Activated CD4-positive, alpha-beta T cell treated with anti-CD3 and anti-CD28 coated beads for 48 hours (primary cell): ENCODE measurements around the gene POLG.
"Not testable (repeated sequence)": the region's sequence is repeated elsewhere in the genome, so short reads cannot be mapped to it uniquely, and the experiment has no call there.

Experiments
- DNase-seq: peaks from one replicate; pipeline ENCODE4 v3.0.0-alpha.2; 2020

The POLG gene

GRCh38 chr15:89323825-89324224 is 10.8 kb downstream of the POLG start:
- no peak for DNase-seq

GRCh38 chr15:89322822-89323221 is 11.8 kb downstream of the POLG start:
- no peak for DNase-seq

- DNase-seq: no peak
Observed at GRCh38 chr15:89321521-89322410, 12.9 kb downstream of the POLG start.

DNA sequence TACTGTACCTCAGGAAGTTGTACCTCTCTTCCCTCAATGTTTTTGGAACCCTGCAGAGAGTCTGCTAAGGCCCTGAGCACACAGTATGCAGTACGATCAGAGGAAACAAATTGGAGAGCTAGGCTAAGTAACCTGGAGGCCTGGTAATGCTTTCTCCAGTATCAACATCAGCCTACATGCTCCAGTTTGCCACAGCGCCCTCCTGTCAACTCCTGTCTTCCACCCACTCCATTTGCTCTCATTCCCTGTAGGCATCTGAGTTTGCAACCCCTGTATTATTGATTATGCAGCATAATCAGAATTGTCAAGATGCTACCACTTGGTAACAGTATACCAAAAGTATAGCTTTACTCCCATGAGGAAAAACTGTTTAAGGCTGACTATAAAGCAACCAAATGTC is 14.4 kb downstream of the POLG start:
- no peak for DNase-seq

DNA sequence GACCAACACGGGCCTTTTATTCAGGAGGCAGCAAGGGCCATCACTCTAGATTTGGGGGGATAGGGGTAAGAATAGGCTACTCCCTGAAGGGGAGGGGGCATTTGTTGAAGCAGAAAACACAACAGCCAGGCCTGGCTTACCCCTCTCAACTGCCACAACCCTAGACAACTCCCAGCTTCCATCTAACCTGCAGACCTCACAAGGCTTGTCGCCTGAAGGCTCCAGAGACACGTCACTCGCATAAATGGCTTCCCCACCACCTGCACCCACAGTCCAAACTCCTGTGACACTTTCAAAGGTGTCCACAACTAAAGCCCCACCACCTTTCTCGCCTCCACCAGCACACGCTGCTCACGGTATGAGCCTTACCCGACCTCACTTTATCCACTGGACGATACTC is 14.9 kb downstream of the POLG start:
- no peak for DNase-seq

GRCh38 chr15:89317186-89317720 is 17.4 kb downstream of the POLG start:
- no peak for DNase-seq

GRCh38 chr15:89316504-89316903 is 18.1 kb downstream of the POLG start:
- DNase-seq: no peak

DNA sequence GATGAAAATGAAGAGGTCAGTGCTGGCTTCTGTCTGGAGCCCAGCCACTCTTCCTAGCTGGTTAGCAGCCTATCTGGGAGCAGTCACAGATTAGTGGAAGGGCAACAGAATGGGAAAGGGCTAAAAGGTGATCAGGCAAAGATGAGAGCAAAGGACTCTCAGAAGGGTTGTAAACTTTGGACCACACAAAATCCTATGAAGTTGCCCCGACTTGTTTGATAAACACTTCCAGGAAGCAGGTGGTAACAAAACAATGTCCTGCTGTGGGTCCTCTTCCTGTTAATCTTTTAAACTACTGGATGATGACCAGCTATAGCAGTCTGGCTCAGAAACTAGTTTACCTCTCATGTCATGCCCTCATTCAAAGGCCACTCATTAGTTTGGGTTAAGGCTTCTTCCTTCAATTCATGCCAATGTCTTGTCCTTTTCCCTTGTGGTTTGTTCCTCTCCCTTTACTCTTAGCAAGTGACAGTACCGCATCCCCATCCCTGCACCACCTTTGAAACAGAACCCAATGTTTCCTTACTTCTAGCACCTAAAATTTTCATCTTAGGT is 19.2 kb downstream of the POLG start:
- DNase-seq: no peak

DNA sequence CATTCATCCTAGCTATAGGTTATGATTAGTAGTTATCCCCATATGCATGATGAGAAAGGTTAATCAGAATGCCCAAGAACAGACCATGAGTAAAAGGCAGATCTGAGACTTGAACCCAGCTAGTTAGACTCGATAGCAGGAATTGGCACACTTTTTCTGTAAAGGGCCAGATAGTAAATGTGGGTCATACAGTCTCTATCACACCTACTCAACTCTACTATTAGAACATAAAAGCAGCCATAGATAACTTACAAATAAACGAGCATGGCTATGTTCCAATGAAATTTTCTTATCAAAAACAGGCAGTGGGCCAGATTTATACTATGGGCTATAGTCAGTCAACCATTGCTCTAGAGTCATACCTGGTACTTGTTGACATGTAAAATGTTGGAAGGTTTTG is 24.6 kb downstream of the POLG start:
- DNase-seq: no peak

DNA sequence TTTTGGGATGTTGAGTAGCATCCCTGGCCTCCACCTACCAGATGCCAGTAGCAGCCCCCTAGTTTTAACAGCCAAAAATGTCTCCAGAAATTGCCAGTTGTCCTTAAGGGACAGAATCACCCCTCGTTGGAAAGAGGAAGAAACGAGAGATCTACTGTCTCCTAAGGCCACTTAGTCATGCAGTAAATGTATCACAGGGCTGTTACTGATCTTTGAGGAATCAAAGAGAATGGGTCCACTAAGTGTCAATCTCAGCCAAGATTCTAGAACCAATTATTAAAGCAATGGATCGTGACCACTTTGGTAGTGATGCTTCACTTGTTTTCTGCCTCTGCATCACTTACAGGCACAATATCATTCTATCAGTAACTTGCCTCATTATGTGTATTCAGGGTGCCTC is 26.4 kb downstream of the POLG start:
- no peak for DNase-seq

GRCh38 chr15:89307791-89308190 is 26.8 kb downstream of the POLG start:
- DNase-seq: no peak

GRCh38 chr15:89307046-89307587 is 27.5 kb downstream of the POLG start:
- no peak for DNase-seq

GRCh38 chr15:89305395-89305794 is 29.2 kb downstream of the POLG start:
- DNase-seq: no peak

DNA sequence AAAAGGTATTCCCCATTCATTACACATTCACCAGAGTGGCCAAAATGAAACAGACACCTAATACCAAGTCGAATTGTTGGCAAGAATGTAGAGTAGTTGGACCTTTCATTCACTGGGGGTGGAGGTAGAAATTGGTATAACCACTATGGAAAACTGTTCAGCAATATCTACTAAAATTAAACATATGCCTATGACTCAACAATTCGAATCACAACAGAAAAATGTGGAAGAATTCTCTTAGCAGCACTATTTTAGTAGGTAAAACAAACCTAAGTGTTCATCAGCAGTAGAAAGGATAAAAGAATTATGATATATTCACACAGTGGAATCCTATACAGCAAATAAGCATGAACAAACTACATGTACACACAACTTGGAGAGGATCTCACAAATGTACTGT is 30.6 kb downstream of the POLG start:
- DNase-seq: no peak

DNA sequence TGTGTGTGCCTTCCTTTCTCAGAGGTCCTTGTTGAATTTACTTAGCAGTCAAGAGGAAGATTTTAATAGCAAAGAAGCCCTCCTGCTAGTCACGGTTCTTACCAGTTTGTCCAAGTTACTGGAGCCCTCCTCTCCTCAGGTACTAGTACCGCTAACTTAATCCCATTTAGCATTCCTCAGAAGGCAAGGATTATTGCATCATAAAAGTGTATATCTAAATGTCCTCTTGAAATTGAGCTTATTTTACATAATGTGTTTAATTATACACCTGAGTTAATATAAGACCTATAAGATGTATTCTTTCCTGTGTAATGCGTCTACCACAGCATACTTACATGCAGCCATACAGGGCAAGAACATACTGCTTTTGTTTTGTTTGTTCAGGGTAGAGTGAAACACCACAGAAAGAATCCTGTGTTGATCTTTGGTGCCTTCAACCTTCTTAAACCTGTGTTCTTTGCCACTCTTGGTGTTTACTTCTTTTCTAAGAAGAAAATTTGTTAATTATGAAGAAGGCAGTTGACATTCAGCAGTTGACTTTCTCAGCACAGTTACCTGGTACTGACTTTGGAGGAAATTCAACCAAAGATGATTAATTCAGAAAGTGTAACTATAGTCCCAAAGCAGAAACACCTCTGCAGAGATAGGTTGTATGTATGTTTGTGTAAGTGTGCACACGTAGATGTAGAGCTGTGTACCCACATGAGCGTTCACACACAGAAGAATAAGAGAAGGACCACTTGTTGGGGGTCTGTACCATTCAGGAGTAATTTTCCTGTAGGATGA is 33.1 kb downstream of the POLG start:
- no peak for DNase-seq

DNA sequence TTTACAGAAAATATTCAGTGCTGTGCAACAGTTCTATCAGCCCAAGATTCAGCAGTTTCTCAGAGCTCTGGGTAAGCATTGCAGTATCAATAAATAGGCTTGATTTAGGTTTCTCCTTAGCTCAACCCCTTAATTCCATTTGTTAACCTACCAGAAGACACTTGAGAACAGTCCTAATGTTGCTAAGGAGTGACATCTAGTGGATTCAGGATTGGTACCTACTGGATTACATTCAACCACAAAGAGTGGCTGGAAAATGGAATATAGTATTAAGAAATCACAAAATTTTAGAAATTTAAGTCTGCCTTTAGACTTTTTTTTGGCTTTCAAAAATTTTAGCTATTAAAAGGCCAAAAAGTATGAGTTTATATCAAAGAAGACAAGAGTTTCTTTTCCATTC is 34.7 kb downstream of the POLG start:
- no peak for DNase-seq

DNA sequence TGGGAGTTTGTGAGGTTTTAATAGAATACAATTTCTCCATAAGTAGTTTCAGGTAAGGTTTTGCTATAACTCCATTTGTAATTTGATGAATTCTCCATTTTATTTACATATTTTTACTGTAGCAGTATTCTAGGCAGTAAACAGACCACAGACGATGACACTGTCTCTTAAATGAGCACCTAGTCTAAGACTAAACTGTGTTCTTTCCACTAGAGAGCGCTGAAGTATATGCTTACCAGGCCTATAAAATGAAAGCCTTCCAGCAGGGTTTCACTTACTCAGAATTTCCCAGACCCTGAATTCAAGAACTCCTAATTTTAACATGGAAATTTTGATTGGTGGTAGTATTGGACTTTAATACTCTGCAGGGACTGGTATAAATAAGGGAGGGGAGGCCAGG is 41.6 kb downstream of the POLG start:
- no peak for DNase-seq

- DNase-seq: no peak
Observed at GRCh38 chr15:89291934-89292438, 42.6 kb downstream of the POLG start.

GRCh38 chr15:89283201-89283600 is 51.4 kb downstream of the POLG start:
- DNase-seq: no peak

- no peak for DNase-seq
Observed at GRCh38 chr15:89282631-89283030, 52.0 kb downstream of the POLG start.

GRCh38 chr15:89278307-89278706 is 56.3 kb downstream of the POLG start:
- no peak for DNase-seq

DNA sequence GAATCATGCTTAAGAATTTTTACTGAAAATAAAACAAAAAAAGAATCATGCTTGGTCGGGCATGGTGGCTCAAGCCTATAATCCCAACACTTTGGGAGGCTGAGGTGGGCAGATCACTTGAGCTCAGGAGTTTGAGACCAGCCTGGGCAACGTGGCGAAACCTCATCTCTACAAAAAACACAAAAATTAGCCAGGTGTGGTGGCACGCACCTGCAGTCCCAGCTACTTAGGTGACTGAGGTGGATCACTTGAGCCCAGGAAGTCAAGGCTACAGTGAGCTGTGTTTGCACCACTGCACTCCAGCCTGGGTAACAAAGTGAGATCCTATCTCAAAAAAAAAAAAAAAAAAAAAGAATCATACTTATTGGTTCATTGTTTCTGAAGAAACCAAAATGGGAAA is 57.3 kb downstream of the POLG start:
- DNase-seq: not testable (repeated sequence)
